ENCODE measurements around the gene SORCS2.

GRCh38 chr4:7206385-7206784, 14.0 kb downstream of the SORCS2 start:
- TF ChIP-seq CTCF (IDR thresholded peaks at IDR 0.05; ENCODE audit: low read depth, low read length, poor library complexity, severe bottlenecking) (no peak), EZH2phosphoT487 (IDR thresholded peaks at IDR 0.05; ENCODE audit: borderline replicate concordance, low read length) (no peak)

Measured in DOHH2 (cell line).